Mesenchymal stem cell (in vitro differentiated cells and primary cell): Measurements from ENCODE around the gene ACADVL.

Experiments
- DNase-seq: peaks from one replicate; pipeline ENCODE4 v3.0.0-alpha.2; 2013
- H2AFZ ChIP-seq: one replicate; pipeline ENCODE4 v1.6.1; 2013; ENCODE audit warnings: low read depth, mild to moderate bottlenecking, control low read depth, inconsistent platforms, low read length, moderate library complexity
- H2AK5ac ChIP-seq: 2 replicates; pipeline ENCODE4 v1.6.1; 2013; ENCODE audit warnings: low read length, moderate library complexity, mild to moderate bottlenecking, inconsistent platforms; ENCODE audit not compliant: severe bottlenecking
- H2BK120ac ChIP-seq: one replicate; pipeline ENCODE4 v1.6.1; 2013; ENCODE audit warnings: low read depth, mild to moderate bottlenecking, inconsistent platforms, low read length, moderate library complexity
- H2BK12ac ChIP-seq, 2 experiments: one replicate each; pipeline ENCODE4 v1.6.1; 2013; ENCODE audit warnings: inconsistent platforms in 2 of 2, low read length in 2 of 2, mild to moderate bottlenecking in 2 of 2, moderate library complexity in 2 of 2, control low read depth in 1 of 2
- H2BK15ac ChIP-seq: one replicate; pipeline ENCODE4 v1.6.1; 2013; ENCODE audit warnings: mild to moderate bottlenecking, low read depth, inconsistent platforms; ENCODE audit not compliant: poor library complexity, severe bottlenecking
- H2BK5ac ChIP-seq: 2 replicates; pipeline ENCODE4 v1.6.1; 2013; ENCODE audit warnings: low read depth, mild to moderate bottlenecking, low read length, control low read depth, inconsistent platforms; ENCODE audit not compliant: poor library complexity, severe bottlenecking
- H3K14ac ChIP-seq, 2 experiments: one replicate each; pipeline ENCODE4 v1.6.1; 2013; ENCODE audit warnings: inconsistent platforms in 2 of 2, low read length in 2 of 2, control low read depth in 1 of 2, mild to moderate bottlenecking in 1 of 2, moderate library complexity in 1 of 2
- H3K18ac ChIP-seq, 2 experiments: one replicate each; pipeline ENCODE4 v1.6.1; 2013; ENCODE audit warnings: inconsistent platforms in 2 of 2, low read length in 2 of 2, control low read depth in 1 of 2, low read depth in 1 of 2, mild to moderate bottlenecking in 1 of 2
- H3K23ac ChIP-seq, 2 experiments: one replicate each; pipeline ENCODE4 v1.6.1; 2013; ENCODE audit warnings: inconsistent platforms in 2 of 2, low read length in 2 of 2, mild to moderate bottlenecking in 2 of 2, moderate library complexity in 2 of 2, control low read depth in 1 of 2
- H3K27ac ChIP-seq: 2 replicates; pipeline ENCODE4 v1.5.1; 2013; ENCODE audit warnings: mild to moderate bottlenecking, moderate library complexity, low read length, control low read depth, inconsistent platforms; ENCODE audit not compliant: poor library complexity, severe bottlenecking
- H3K27me3 ChIP-seq, 2 experiments: 2 replicates each; pipeline versions ENCODE4 v1.6.1 to v1.7.0; 2013; ENCODE audit warnings: low read length in 2 of 2, mild to moderate bottlenecking in 2 of 2, moderate library complexity in 2 of 2, control low read depth in 1 of 2, inconsistent platforms in 1 of 2; ENCODE audit not compliant: control insufficient read depth in 1 of 2, insufficient read depth in 1 of 2
- H3K36me3 ChIP-seq, 2 experiments: 2 replicates each; pipeline versions ENCODE4 v1.6.1 to v1.7.0; 2013; ENCODE audit warnings: low read length in 2 of 2, control low read depth in 1 of 2, inconsistent platforms in 1 of 2, low read depth in 1 of 2, mild to moderate bottlenecking in 1 of 2; ENCODE audit not compliant: insufficient read depth in 2 of 2, control insufficient read depth in 1 of 2
- H3K4ac ChIP-seq, 2 experiments: one replicate each; pipeline ENCODE4 v1.6.1; 2013; ENCODE audit warnings: inconsistent platforms in 2 of 2, low read length in 2 of 2, mild to moderate bottlenecking in 2 of 2, moderate library complexity in 2 of 2, control low read depth in 1 of 2, low read depth in 1 of 2
- H3K4me1 ChIP-seq: 2 replicates; pipeline ENCODE4 v1.6.1; 2013; ENCODE audit warnings: low read depth, low read length, control low read depth; ENCODE audit not compliant: control insufficient read depth, insufficient read depth
- H3K4me2 ChIP-seq: 2 replicates; pipeline ENCODE4 v1.6.1; 2013; ENCODE audit warnings: low read length, mild to moderate bottlenecking, inconsistent platforms; ENCODE audit not compliant: poor library complexity, severe bottlenecking
- H3K4me3 ChIP-seq, 2 experiments: 2 replicates each; pipeline versions ENCODE4 v1.5.1 to v1.7.0; 2013; ENCODE audit warnings: low read length in 2 of 2, mild to moderate bottlenecking in 2 of 2, control low read depth in 1 of 2, low read depth in 1 of 2; ENCODE audit not compliant: insufficient read depth in 1 of 2
- H3K79me1 ChIP-seq: replicated peaks from 2 replicates; pipeline ENCODE4 v1.6.1; 2013; ENCODE audit warnings: mild to moderate bottlenecking, control low read depth, low read length, inconsistent platforms; ENCODE audit not compliant: poor library complexity, severe bottlenecking
- H3K9ac ChIP-seq: 2 replicates; pipeline ENCODE4 v1.7.0; 2013; ENCODE audit warnings: mild to moderate bottlenecking, low read length, moderate library complexity
- H3K9me3 ChIP-seq: 2 replicates; pipeline ENCODE4 v1.7.0; 2013; ENCODE audit warnings: mild to moderate bottlenecking, low read length; ENCODE audit not compliant: control insufficient read depth
- H4K8ac ChIP-seq: one replicate; pipeline ENCODE4 v1.6.1; 2013; ENCODE audit warnings: inconsistent platforms, mild to moderate bottlenecking, low read length, moderate library complexity
- H4K91ac ChIP-seq: one replicate; pipeline ENCODE4 v1.6.1; 2013; ENCODE audit warnings: mild to moderate bottlenecking, low read length, inconsistent platforms
- WGBS: methylation state at CpG from one replicate; pipeline ENCODE4 v1.1.7; 2013; ENCODE audit warnings: mixed read lengths; 5-methylcytosine and 5-hydroxymethylcytosine counted together

The ACADVL gene

DNA sequence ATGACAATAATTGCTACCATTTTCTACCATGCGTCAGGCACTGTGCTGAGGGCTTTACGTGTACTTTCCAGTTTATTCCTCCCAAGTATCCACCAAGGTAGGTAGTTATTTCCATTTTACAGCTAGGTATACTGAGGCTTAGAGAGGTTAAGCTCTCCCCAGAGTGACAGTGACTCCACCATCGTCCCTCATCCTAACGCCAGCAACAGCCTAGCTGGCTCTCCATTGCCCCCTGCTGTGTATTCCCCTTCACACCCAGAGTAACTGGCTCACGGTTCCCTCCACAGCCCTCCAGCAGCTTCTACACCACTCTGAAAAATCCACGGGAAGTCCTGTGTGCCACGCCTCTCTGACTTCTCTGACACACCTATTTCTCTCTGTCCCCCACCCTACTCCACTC is 33.5 kb upstream of the ACADVL start:
- H3K27me3 ChIP-seq: no peaks in the 10 kb centered on the region
- no peak overlapping the region for H4K8ac ChIP-seq
- 78% methylated on average over 7 of the region's 7 CpGs for WGBS

DNA sequence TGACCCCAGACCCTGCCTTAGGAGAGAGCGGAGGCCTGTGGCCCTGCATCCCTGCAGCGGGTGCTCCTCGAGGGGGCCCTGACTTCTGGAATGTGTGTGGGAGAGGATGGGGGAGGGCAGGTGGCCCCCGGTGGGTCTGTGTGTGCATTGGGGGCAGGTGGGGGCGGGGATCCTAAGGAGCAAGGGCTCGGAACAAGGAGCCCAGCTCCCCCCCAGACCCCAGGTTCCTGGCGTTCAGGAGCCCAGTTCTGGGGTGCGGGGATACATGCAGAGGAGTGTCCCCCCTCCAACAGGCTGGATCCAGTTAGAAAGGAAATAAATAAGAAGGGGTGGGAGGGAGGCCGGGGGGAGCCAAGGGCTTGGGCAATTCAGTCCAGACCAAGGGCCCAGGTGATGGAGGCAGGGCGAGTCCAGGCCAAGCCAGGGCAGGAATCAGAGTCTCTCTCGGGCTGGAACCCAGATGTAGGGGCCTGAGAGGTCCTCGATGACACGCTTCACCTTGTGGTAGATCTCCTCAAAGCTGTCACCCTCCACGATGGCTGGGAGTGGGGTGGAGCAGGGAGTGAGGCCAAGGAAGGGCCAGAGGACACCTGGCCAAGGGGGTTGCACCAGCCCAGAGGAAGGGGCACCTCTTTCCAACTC is 29.3 kb upstream of the ACADVL start:
- WGBS: 96% methylated on average over 14 of the region's 14 CpGs
- no peak overlapping the region for H2BK5ac ChIP-seq
- H3K27me3 ChIP-seq: no peaks in the 10 kb centered on the region
- peaks cover 2% of the 10 kb centered on the region for H3K4me1 ChIP-seq
- H3K14ac ChIP-seq: no peak overlapping the region
- no peak overlapping the region for H3K9ac ChIP-seq
- no peak overlapping the region for H3K18ac ChIP-seq
- H2BK120ac ChIP-seq: no peak overlapping the region
- no peak overlapping the region for H4K8ac ChIP-seq
- H3K9me3 ChIP-seq: no peaks in the 10 kb centered on the region
- no peak overlapping the region for H2BK15ac ChIP-seq
- H3K23ac ChIP-seq: no peak overlapping the region
- no peak overlapping the region for H2BK12ac ChIP-seq
- no peak overlapping the region for H2AFZ ChIP-seq
- peaks cover 9% of the 10 kb centered on the region for H3K79me1 ChIP-seq
- H2AK5ac ChIP-seq: no peak overlapping the region
- DNase-seq: no peak
- H4K91ac ChIP-seq: no peak overlapping the region
- no peak overlapping the region for H3K4me2 ChIP-seq
- no peak overlapping the region for H3K4ac ChIP-seq
- H3K4me3 ChIP-seq: no peak overlapping the region
- H3K36me3 ChIP-seq: peaks cover 61 to 64% of the 10 kb centered on the region in 2 experiments
- H3K27ac ChIP-seq: no peak overlapping the region

More for the DNA sequence above, 33.5 kb upstream of the ACADVL start:
- H3K23ac ChIP-seq: no peak overlapping the region
- H3K4me3 ChIP-seq: no peak overlapping the region
- no peak overlapping the region for H3K9ac ChIP-seq
- H3K14ac ChIP-seq: no peak overlapping the region
- H2BK15ac ChIP-seq: no peak overlapping the region
- no peak overlapping the region for H2BK120ac ChIP-seq
- no peak overlapping the region for H2BK5ac ChIP-seq
- no peak for DNase-seq
- no peak overlapping the region for H3K4me2 ChIP-seq
- H2BK12ac ChIP-seq: no peak overlapping the region
- H3K4ac ChIP-seq: no peak overlapping the region
- H2AFZ ChIP-seq: no peak overlapping the region
- no peak overlapping the region for H2AK5ac ChIP-seq
- peaks cover 4% of the 10 kb centered on the region for H3K79me1 ChIP-seq
- peaks cover 23 to 30% of the 10 kb centered on the region in 2 experiments for H3K36me3 ChIP-seq
- H3K18ac ChIP-seq: no peak overlapping the region
- no peaks in the 10 kb centered on the region for H3K9me3 ChIP-seq
- H3K4me1 ChIP-seq: peaks cover 11% of the 10 kb centered on the region
- H4K91ac ChIP-seq: no peak overlapping the region
- no peak overlapping the region for H3K27ac ChIP-seq

DNA sequence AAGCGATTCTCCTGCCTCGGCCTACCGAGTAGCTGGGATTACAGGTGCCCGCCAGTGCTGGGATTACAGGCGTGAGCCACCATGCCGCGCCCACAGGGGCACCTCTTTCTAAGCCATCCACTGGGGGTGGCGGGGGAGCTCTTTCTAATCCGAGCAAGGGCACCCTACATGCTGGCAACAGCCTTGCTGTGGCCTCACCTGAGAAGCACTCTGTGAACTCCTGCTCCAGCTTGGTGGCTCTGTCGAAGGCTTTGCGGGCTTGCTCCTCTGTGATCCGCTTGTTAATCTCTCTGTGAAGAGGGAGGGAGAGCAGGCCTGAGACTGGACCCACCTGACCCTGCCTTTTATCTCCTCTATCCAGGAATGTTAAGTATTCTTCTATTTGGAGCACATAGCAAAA is 28.7 kb upstream of the ACADVL start:
- Histone ChIP-seq H2BK12ac (no peak overlapping the region), H2BK120ac (no peak overlapping the region), H2BK15ac (no peak overlapping the region), H2AK5ac (no peak overlapping the region), H3K14ac (no peak overlapping the region), H4K8ac (no peak overlapping the region), H3K23ac (no peak overlapping the region), H3K36me3 (peaks cover 67 to 71% of the 10 kb centered on the region in 2 experiments), H3K4me2 (no peak overlapping the region), H3K79me1 (peaks cover 14% of the 10 kb centered on the region), H2AFZ (no peak overlapping the region), H4K91ac (no peak overlapping the region), H3K27ac (no peak overlapping the region), H3K18ac (no peak overlapping the region), H3K4me3 (no peak overlapping the region), H3K4me1 (peaks cover 2% of the 10 kb centered on the region), H3K4ac (no peak overlapping the region), H3K27me3 (no peaks in the 10 kb centered on the region), H3K9me3 (no peaks in the 10 kb centered on the region), H2BK5ac (no peak overlapping the region), H3K9ac (no peak overlapping the region)
- DNase-seq: no peak
- WGBS: 97% methylated on average over 12 of the region's 12 CpGs

DNA sequence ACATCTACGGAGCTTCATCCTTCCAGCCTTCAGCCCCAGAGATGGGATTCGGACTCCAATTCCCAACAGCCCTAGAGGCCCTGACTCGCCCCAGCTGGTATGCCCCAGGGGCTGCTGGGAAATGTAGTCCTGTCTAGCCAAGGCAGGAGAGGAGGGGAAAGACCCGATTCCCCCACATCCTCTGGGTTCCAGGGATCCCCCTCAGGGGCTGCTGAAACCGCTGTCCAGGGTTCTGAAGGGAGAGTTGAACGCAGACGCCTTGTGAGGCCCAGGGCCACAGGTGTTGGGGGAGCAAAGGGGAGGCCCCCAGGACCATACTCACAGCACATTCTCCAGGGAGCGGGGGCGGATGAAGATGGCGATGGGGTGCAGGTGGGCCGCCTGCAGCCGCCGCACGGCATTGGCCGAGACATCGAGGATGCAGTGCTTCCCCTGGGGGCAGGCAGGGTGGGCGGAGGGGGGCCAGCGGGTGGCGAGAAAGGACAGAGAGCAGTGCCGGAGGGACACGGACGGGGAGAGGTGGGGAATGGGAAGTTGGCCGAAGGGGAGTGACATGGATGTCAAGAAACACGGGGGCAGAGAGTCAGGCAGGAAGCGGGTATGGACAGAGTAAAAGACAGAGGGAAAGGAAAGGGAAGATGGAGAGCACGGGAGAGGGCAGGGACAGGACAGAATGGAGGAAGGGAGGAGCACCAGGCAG is 28.0 kb upstream of the ACADVL start:
- H3K9me3 ChIP-seq: no peaks in the 10 kb centered on the region
- peaks cover 15% of the 10 kb centered on the region for H3K79me1 ChIP-seq
- H3K4me2 ChIP-seq: no peak overlapping the region
- no peak overlapping the region for H2BK15ac ChIP-seq
- no peak overlapping the region for H3K9ac ChIP-seq
- H3K18ac ChIP-seq: no peak overlapping the region
- no peak overlapping the region for H2BK5ac ChIP-seq
- H2AK5ac ChIP-seq: no peak overlapping the region
- DNase-seq: peak; percentile 39
- H4K8ac ChIP-seq: no peak overlapping the region
- peaks cover 69 to 72% of the 10 kb centered on the region in 2 experiments for H3K36me3 ChIP-seq
- no peak overlapping the region for H2BK12ac ChIP-seq
- H3K4ac ChIP-seq: no peak overlapping the region
- H2BK120ac ChIP-seq: no peak overlapping the region
- no peak overlapping the region for H3K27ac ChIP-seq
- 93% methylated on average over 26 of the region's 26 CpGs for WGBS
- H3K23ac ChIP-seq: no peak overlapping the region
- peaks cover 2% of the 10 kb centered on the region for H3K4me1 ChIP-seq
- H4K91ac ChIP-seq: no peak overlapping the region
- H3K4me3 ChIP-seq: no peak overlapping the region
- H3K14ac ChIP-seq: no peak overlapping the region
- H2AFZ ChIP-seq: no peak overlapping the region
- H3K27me3 ChIP-seq: no peaks in the 10 kb centered on the region
